K562 (cell line): ENCODE data around the gene NRM. TPM values are rescaled to one million over a fixed set of nuclear protein-coding genes. Genes with fewer than 3 reads are reported as not detected.

Experiments
- CBX8 ChIP-seq: fragments of 200-600 bp; sonication (generic); IDR thresholded peaks from 2 replicates; pipeline ENCODE4 v1.6.1; 2012; ENCODE audit warnings: borderline replicate concordance, mixed run types, low read depth, mild to moderate bottlenecking, moderate library complexity, mixed read lengths, low read length, control low read depth, inconsistent platforms; ENCODE audit not compliant: poor library complexity, severe bottlenecking; ENCODE audit errors: extremely low read depth
- ILK ChIP-seq: fragments of 450-650 bp; IDR thresholded peaks from 2 replicates; pipeline ENCODE4 v1.6.1; 2016; ENCODE audit warnings: missing genetic modification characterization, low read depth, mild to moderate bottlenecking, missing compliant biosample characterization, moderate library complexity, borderline replicate concordance
- MCM3 ChIP-seq: fragments of 450-650 bp; IDR thresholded peaks from 2 replicates; pipeline ENCODE4 v1.6.1; 2016
- PHB ChIP-seq: fragments of 250-450 bp; sonication (Bioruptor Pico); IDR thresholded peaks from 2 replicates; pipeline ENCODE4 v1.5.0; 2021
- POLR2AphosphoS2 ChIP-seq: IDR thresholded peaks from 2 replicates; pipeline ENCODE4 v1.6.1; 2012; ENCODE audit warnings: low read length, improper control_type of control experiment
- POLR2G ChIP-seq: fragments of 200-400 bp; formaldehyde crosslinking; IDR thresholded peaks from 2 replicates; pipeline ENCODE4 v1.6.1; 2017; ENCODE audit warnings: low read depth, mild to moderate bottlenecking, antibody characterized with exemption, low read length, moderate library complexity
- RAD21 ChIP-seq, 2 experiments: fragments of 250-450 bp in 1 of 2; fragments of 450-650 bp in 1 of 2; sonication (Bioruptor Pico) in 1 of 2; formaldehyde crosslinking in 1 of 2; IDR thresholded peaks in 1 of 2; conservative IDR thresholded peaks in 1 of 2; 2 replicates each; pipeline versions ENCODE4 v1.4.0 to v1.8.0; 2020 to 2022; ENCODE audit warnings: mild to moderate bottlenecking in 2 of 2, moderate library complexity in 1 of 2
- STAT5A ChIP-seq: IDR thresholded peaks from 2 replicates; pipeline ENCODE4 v1.6.1; 2012; ENCODE audit warnings: low read length, inconsistent platforms, borderline replicate concordance
- TCF7 ChIP-seq: sonication (generic); IDR thresholded peaks from 2 replicates; pipeline ENCODE4 v1.6.1; 2016; ENCODE audit warnings: antibody characterized with exemption, borderline replicate concordance
- XRCC3 ChIP-seq: fragments of 450-650 bp; IDR thresholded peaks from 2 replicates; pipeline ENCODE4 v1.6.1; 2017; ENCODE audit warnings: mild to moderate bottlenecking, moderate library complexity
- ZNF445 ChIP-seq: fragments of 250-450 bp; sonication (Bioruptor Pico); IDR thresholded peaks from 2 replicates; pipeline ENCODE4 v1.4.0; 2020; ENCODE audit warnings: low read depth, mild to moderate bottlenecking, moderate library complexity
- ZNF592 ChIP-seq: fragments of 450-650 bp; IDR thresholded peaks from 2 replicates; pipeline ENCODE4 v1.6.1; 2017; ENCODE audit warnings: antibody characterized with exemption, mild to moderate bottlenecking
- polyA plus RNA-seq, 8 experiments: library from polyadenylated mRNA; depleted of rRNA in 4 of 8; stranded (reverse) in 5 of 8; unstranded in 3 of 8; fragments of >200 nt; fragmentation: Nextera tagmentation in 2 of 8; fragmentation: Illumina TruSeq in 1 of 8; extraction: Ambion mirVana in 2 of 8; extraction: Trizol in 1 of 8; gene quantifications; 2 replicates each; pipeline versions ENCODE4 v1.2.1 to v1.2.3, GENCODE V29; 2011 to 2014; ENCODE audit warnings: inconsistent platforms in 1 of 8, missing spikeins in 1 of 8
- total RNA-seq, 7 experiments: library from RNA; depleted of rRNA in 6 of 7; stranded (reverse); fragments of >200 nt in 6 of 7; fragmentation: Illumina TruSeq in 2 of 7; extraction: Trizol in 2 of 7; gene quantifications; 2 replicates each; pipeline versions ENCODE4 v1.2.1 to v1.2.3, GENCODE V29; 2011 to 2021; ENCODE audit warnings: low replicate concordance in 1 of 7
- TF ChIP-seq, protein P1 (sequence below): fragments of 450-650 bp; IDR thresholded peaks from one replicate; pipeline ENCODE4 v1.6.1; 2018; ENCODE audit warnings: mild to moderate bottlenecking, moderate library complexity; ENCODE audit not compliant: partially characterized antibody

NRM gene
- total and polyA plus RNA-seq, 9 of the 15 experiments (the other 6 are each of a cell fraction or from before 2014, with no cell fraction given): 9.7 to 58.2 (median 18.1) TPM

DNA sequence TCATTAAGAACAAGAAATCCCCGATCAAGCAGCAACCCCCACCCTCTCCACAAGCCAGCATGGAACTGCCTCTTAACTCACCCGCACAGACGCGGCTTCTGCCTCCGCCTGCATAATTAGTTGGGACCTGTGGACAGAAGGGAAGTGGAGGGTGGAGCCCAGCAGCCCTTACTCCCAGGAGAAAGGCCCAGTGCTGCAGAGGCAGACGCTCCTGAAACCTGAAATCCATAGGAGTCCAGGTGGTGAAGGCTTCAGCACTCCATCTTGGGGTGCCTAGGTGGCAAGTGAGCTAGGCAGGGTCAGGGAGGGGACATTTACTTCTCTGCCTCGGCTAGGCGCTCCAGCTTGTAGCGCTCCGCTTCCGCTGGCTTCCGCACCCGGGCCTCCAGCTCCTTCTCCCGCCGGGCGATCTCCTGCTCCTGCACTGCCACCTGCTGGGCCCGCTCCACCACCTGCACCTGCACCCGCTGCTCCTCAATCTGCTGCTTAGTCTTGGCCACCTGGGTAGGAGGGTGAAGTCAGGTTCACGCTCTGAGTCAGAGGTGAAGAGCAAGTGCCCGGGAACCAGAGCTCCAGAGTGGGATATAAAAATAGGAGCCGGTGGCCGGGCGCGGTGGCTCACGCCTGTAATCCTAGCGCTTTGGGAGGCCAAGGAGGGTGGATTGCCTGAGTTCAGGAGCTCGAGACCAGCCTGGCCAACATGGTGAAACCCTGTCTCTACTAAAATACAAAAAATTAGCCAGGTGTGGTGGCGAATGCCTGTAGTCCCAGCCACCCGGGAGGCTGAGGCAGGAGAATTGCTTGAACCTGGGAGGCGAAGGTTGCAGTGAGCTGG lies 40.0 kb upstream of the NRM start (continued):
- no peak for TF ChIP-seq ZNF445
- TF ChIP-seq XRCC3: no peak
- no peak for TF ChIP-seq ZNF592
- no peak for TF ChIP-seq PHB (CRISPR knock-in tag)
- no peak for TF ChIP-seq MCM3
- no peak for TF ChIP-seq STAT5A
- TF ChIP-seq POLR2G: peak; percentile 68
- TF ChIP-seq POLR2AphosphoS2: peak; percentile 85; the same call in 1 of the 2 replicates
- no peak for TF ChIP-seq ILK (tag)
- no peak for TF ChIP-seq CBX8
- TF ChIP-seq, protein P1, sequence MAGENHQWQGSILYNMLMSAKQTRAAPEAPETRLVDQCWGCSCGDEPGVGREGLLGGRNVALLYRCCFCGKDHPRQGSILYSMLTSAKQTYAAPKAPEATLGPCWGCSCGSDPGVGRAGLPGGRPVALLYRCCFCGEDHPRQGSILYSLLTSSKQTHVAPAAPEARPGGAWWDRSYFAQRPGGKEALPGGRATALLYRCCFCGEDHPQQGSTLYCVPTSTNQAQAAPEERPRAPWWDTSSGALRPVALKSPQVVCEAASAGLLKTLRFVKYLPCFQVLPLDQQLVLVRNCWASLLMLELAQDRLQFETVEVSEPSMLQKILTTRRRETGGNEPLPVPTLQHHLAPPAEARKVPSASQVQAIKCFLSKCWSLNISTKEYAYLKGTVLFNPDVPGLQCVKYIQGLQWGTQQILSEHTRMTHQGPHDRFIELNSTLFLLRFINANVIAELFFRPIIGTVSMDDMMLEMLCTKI: no peak
- TF ChIP-seq TCF7: 0 out of 2 replicates have a peak, but pooled peaks have one; percentile 52
- TF ChIP-seq RAD21 (CRISPR knock-in tag; conservative IDR thresholded peaks at IDR 0.05 in 1 of 2, IDR thresholded peaks at IDR 0.05 in 1 of 2): peak; percentile 69 to 90
- TF ChIP-seq, all 486 proteins: peak for 56
